ENCODE measurements around the gene OR2J3.

The OR2J3 gene

DNA sequence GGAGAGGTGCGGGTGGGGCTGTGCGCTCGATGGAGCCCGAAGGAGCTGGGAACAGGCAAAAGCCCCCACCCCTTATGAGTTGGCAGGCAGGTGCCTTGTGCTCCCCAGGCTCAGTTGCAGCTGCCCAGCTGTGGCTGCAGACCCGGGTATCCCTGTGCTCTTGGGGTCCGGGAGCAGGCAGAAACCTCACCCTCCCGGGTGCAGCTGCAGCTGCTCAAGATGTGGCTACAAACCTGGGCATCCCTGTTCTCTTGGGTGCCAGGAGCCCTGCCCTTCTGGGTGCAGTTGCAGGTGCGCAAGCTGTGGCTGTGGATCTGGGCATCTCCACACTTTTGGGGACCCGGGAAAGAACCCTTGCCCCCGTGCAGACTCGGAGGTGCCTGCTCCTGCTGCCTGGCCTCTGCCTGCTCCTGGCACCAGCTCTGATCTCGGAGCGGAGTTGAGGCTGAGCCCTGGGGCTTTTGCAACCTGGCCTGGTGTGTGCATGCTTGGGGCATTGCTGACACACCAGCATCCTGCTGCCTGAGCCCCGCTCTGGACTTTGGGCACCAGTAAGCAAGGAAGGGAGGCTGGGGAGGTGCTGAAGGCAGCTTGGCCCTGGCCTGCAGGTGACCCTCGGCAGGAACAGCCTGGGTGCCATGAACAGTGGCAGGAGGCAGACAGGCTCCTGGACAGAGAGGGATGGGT, 21.6 kb downstream of the OR2J3 start:
- no peak overlapping the region for H3K4me3 ChIP-seq (ENCODE audit: low read depth, low read length)
- no peak for TF ChIP-seq CTCF (IDR thresholded peaks at IDR 0.05; ENCODE audit: low read depth, low read length, missing control alignments)
- in situ Hi-C loops (cut with HindIII; ENCODE audit: low pct_ligation_motif_present, low sequenced_read_pairs), result no loop called here
- H3K27ac ChIP-seq, result no peak overlapping the region
- no peaks in the 10 kb centered on the region for H3K27me3 ChIP-seq (replicated peaks)
- no peak for DNase-seq
- H3K36me3 ChIP-seq (replicated peaks), result no peaks in the 10 kb centered on the region

GRCh38 chr6:29130644-29131043, 22.8 kb downstream of the OR2J3 start:
- no peak for DNase-seq
- no peak for TF ChIP-seq CTCF (IDR thresholded peaks at IDR 0.05; ENCODE audit: low read depth, low read length, missing control alignments)
- in situ Hi-C loops (cut with HindIII; ENCODE audit: low pct_ligation_motif_present, low sequenced_read_pairs), result no loop called here
- Histone ChIP-seq H3K4me3 (ENCODE audit: low read depth, low read length) (no peak overlapping the region), H3K36me3 (replicated peaks) (no peaks in the 10 kb centered on the region), H3K27ac (no peak overlapping the region), H3K27me3 (replicated peaks) (no peaks in the 10 kb centered on the region)

DNA sequence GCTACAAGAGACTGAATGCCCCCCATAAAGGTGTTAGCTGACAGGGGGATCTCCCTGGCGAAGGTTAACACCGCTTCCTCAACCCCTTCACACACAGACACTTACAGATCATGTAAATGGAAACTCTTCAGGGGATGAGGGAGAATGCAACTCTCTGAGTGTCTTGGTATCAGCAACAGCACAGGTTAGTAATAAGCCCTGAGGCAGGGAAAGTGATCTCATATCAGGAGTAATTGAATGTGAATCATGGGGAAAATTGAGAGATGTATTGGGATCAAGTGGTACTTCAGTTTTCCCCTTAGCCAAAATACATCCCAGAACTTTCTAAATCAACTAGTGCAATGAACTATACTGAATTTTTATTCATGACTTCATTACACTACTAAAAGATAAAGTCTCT, 23.8 kb downstream of the OR2J3 start:
- no peak overlapping the region for H3K4me3 ChIP-seq (ENCODE audit: low read depth, low read length)

DNA sequence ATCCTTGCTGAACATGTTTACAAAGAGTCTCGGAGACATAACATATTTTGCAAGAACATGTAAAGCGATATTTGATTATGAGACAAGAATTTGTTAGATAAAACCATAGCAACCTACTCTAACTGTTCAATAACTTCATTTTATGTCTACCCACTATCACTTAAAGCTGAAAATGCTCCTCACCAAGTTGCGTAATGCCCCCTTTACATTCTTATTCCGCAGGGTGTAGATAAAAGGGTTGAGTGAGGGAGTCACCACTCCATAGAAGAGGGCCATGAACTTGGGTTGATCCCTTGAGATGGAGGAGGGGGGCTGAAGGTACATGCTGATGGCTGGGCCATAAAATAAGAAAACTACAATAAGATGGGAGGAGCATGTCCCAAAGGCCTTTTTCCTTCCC, 29.9 kb downstream of the OR2J3 start:
- in situ Hi-C loops (cut with HindIII; ENCODE audit: low pct_ligation_motif_present, low sequenced_read_pairs), result no loop called here
- TF ChIP-seq CTCF (IDR thresholded peaks at IDR 0.05; ENCODE audit: low read depth, low read length, missing control alignments), result no peak
- no peak for DNase-seq
- Histone ChIP-seq H3K4me3 (ENCODE audit: low read depth, low read length) (no peak overlapping the region), H3K27ac (no peak overlapping the region), H3K36me3 (replicated peaks) (no peaks in the 10 kb centered on the region), H3K27me3 (replicated peaks) (no peaks in the 10 kb centered on the region)

More for the DNA sequence above, 23.8 kb downstream of the OR2J3 start:
- H3K36me3 ChIP-seq (replicated peaks), result no peaks in the 10 kb centered on the region
- no peak for TF ChIP-seq CTCF (IDR thresholded peaks at IDR 0.05; ENCODE audit: low read depth, low read length, missing control alignments)
- in situ Hi-C loops (cut with HindIII; ENCODE audit: low pct_ligation_motif_present, low sequenced_read_pairs), result no loop called here
- DNase-seq, result no peak
- no peaks in the 10 kb centered on the region for H3K27me3 ChIP-seq (replicated peaks)
- H3K27ac ChIP-seq, result no peak overlapping the region

- H3K27ac ChIP-seq, result no peak overlapping the region
- in situ Hi-C loops (cut with HindIII; ENCODE audit: low pct_ligation_motif_present, low sequenced_read_pairs), result no loop called here
- H3K36me3 ChIP-seq (replicated peaks), result no peaks in the 10 kb centered on the region
- no peak for TF ChIP-seq CTCF (IDR thresholded peaks at IDR 0.05; ENCODE audit: low read depth, low read length, missing control alignments)
- no peaks in the 10 kb centered on the region for H3K27me3 ChIP-seq (replicated peaks)
- H3K4me3 ChIP-seq (ENCODE audit: low read depth, low read length), result no peak overlapping the region
- no peak for DNase-seq
Measured at GRCh38 chr6:29141606-29142005, 33.7 kb downstream of the OR2J3 start.

DNA sequence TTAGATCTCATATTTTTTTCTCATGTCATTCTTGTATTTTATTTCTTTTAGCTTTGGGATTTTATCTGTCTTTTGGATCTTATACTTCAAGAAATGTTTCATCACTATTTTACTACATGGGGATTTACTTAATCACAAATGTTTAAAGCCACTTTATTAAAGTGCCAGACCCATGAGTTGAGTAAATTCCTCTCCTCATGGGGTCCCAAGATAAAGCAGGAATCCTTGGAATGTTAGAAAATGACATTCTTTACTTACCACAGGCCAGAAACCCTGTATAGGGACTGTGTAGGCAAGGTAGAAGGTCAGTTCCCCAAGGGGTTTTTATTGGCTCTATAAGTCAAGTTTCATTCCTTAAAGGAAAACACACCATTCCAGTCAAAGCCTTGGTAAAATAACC, 34.5 kb downstream of the OR2J3 start:
- in situ Hi-C loops (cut with HindIII; ENCODE audit: low pct_ligation_motif_present, low sequenced_read_pairs), result no loop called here
- H3K27ac ChIP-seq, result no peak overlapping the region
- TF ChIP-seq CTCF (IDR thresholded peaks at IDR 0.05; ENCODE audit: low read depth, low read length, missing control alignments), result no peak
- no peak for DNase-seq
- no peaks in the 10 kb centered on the region for H3K27me3 ChIP-seq (replicated peaks)
- H3K36me3 ChIP-seq (replicated peaks), result no peaks in the 10 kb centered on the region
- H3K4me3 ChIP-seq (ENCODE audit: low read depth, low read length), result no peak overlapping the region

All from brain microvascular endothelial cell (primary cell).